Pancreas (tissue), 10 donors: ENCODE results near the gene DUSP1. TPM values are rescaled to one million over a fixed set of nuclear protein-coding genes. Genes with fewer than 3 reads are reported as not detected.

Experiments used
- ATAC-seq, 4 donors: fragments of 200-7000 bp; cut with Tn5 transposase; one replicate each; pipeline versions ENCODE4 v1.8.0 to v1.9.1; 2020; ENCODE audit warnings: mild to moderate bottlenecking in 4 of 4, moderate library complexity in 4 of 4
- DNase-seq, 6 donors: peaks; one replicate each; pipeline ENCODE4 v3.0.0-alpha.2; 2020
- FAIRE-seq: peaks from 2 replicates; lab custom pipeline; 2012; peaks lifted over from hg19 to GRCh38; lab: Jason Lieb, UNC
- H3K27ac ChIP-seq, 4 donors: fragments of 200-600 bp; sonication (generic); 1 replicate in 3 of 4; 2 replicates in 1 of 4; pipeline versions ENCODE4 v1.5.0 to v1.8.0; 2020
- H3K27me3 ChIP-seq, 4 donors: fragments of 200-600 bp; one replicate each; pipeline ENCODE4 v1.8.0; 2021
- H3K36me3 ChIP-seq, 3 donors: fragments of 200-600 bp; sonication (generic) in 1 of 3; one replicate each; pipeline versions ENCODE4 v1.5.0 to v1.8.0; 2020 to 2021
- H3K4me1 ChIP-seq, 3 donors: fragments of 200-600 bp; one replicate each; pipeline ENCODE4 v1.8.0; 2021
- H3K4me3 ChIP-seq, 4 donors: fragments of 200-600 bp; sonication (generic) in 2 of 4; one replicate each; pipeline versions ENCODE4 v1.5.0 to v1.8.0; 2020 to 2021
- H3K9me3 ChIP-seq, 4 donors: fragments of 200-600 bp; one replicate each; pipeline ENCODE4 v1.8.0; 2021
- CTCF ChIP-seq, 4 donors: fragments of 200-600 bp; sonication (generic) in 3 of 4; IDR thresholded peaks; one replicate each; pipeline versions ENCODE4 v1.5.0 to v1.8.0; 2021; ENCODE audit warnings: antibody characterized with exemption in 4 of 4
- WGBS, 2 donors: extraction: QIAGEN DNeasy Blood & Tissue Kit; methylation state at CpG; one replicate each; pipeline ENCODE4 v1.1.7; 2013; 5-methylcytosine and 5-hydroxymethylcytosine counted together
- intact Hi-C, 3 donors: fragments of 100-400 bp; cut with DNase I; formaldehyde crosslinking; loops; one replicate each; pipeline versions ENCODE4 v1.11.1 to v1.14.2; 2022
- polyA plus RNA-seq, 2 donors: library from polyadenylated mRNA; stranded (reverse); fragments of 200-250 nt; gene quantifications; one replicate each; pipeline ENCODE4 v1.2.3, GENCODE V29; 2013
- total RNA-seq, 6 donors: library from RNA; stranded (reverse); fragmentation: NEBNext Ultra II Directional in 4 of 6; extraction: Animal tissue kit (Norgen Biotek cat#: 25700) in 4 of 6; gene quantifications; one replicate each; pipeline versions ENCODE4 v1.2.1 to v1.2.4, GENCODE V29; 2021 to 2023
- donor health status: healthy with polysubstance abuse.
- donor health status: DM: no; HTN: no; CAD: no; lungs with moderate emphysema.
- donor health status: DM: no; HTN: no; CAD: no.
- donor health status: control.
- donor health status: control.
- donor health status: Bipolar disorder and iron deficiency.
- donor health status: DM: yes; HTN: yes; CAD: no.
- donor health status: DM: no; HTN: no; CAD: no.
- donor health status: DM: no; HTN: no; CAD: no.
- donor health status: DM: yes; HTN: yes; CAD: no.

The DUSP1 gene
- total and polyA plus RNA-seq, 8 donors = 18.6 to 198 (median 55.5) TPM

- no peak for TF ChIP-seq CTCF (IDR thresholded peaks at IDR 0.05)
- peak overlapping the region in 3 of 4 donors; percentile 28 to 75 (median 60) for H3K27ac ChIP-seq
- no peak for FAIRE-seq
These were observed 26.6 kb downstream of the DUSP1 start for GRCh38 chr5:172744123-172745104.

GRCh38 chr5:172743112-172743959, 27.7 kb downstream of the DUSP1 start:
- no peak for DNase-seq
- Histone ChIP-seq H3K27me3 (no peaks in the 10 kb centered on the region), H3K4me1 (peaks cover 0 to 5% (median 4%) of the 10 kb centered on the region in 3 donors), H3K27ac (peak overlapping the region in 2 of 4 donors; percentile 60 to 75), H3K36me3 (no peaks in the 10 kb centered on the region), H3K9me3 (no peaks in the 10 kb centered on the region), H3K4me3 (no peak overlapping the region)
- no peak for FAIRE-seq
- intact Hi-C loops = no loop called here
- 88 to 94% methylated on average over 7 of the region's 7 CpGs for WGBS, 2 donors
- no peak for TF ChIP-seq CTCF (IDR thresholded peaks at IDR 0.05)
- no peak for ATAC-seq

More at GRCh38 chr5:172744123-172745104, 26.6 kb downstream of the DUSP1 start:
- H3K9me3 ChIP-seq = no peaks in the 10 kb centered on the region
- intact Hi-C loops = no loop called here
- H3K4me1 ChIP-seq = peaks cover 0 to 5% (median 4%) of the 10 kb centered on the region in 3 donors
- no peaks in the 10 kb centered on the region for H3K36me3 ChIP-seq
- DNase-seq (peak in 2 of 6 donors; percentile 70 to 75), ATAC-seq (peak; percentile 47 to 89 (median 79))
- H3K4me3 ChIP-seq = no peak overlapping the region
- WGBS, 2 donors = 38 to 45% methylated on average over 12 of the region's 12 CpGs
- H3K27me3 ChIP-seq = no peaks in the 10 kb centered on the region

GRCh38 chr5:172741206-172741582, 29.8 kb downstream of the DUSP1 start:
- Histone ChIP-seq H3K4me1 (peaks cover 0 to 5% (median 4%) of the 10 kb centered on the region in 3 donors), H3K36me3 (no peaks in the 10 kb centered on the region), H3K4me3 (no peak overlapping the region), H3K27me3 (no peaks in the 10 kb centered on the region), H3K9me3 (no peaks in the 10 kb centered on the region), H3K27ac (peak overlapping the region in 2 of 4 donors; percentile 52 to 71)
- FAIRE-seq (no peak), ATAC-seq (no peak), DNase-seq (no peak)
- intact Hi-C loops = no loop called here
- no peak for TF ChIP-seq CTCF (IDR thresholded peaks at IDR 0.05)
- WGBS, 2 donors = 83 to 95% methylated on average over 1 of the region's 1 CpG

- FAIRE-seq (no peak), DNase-seq (peak in 1 of 6 donors; percentile 51)
These were observed 30.4 kb downstream of the DUSP1 start for GRCh38 chr5:172740428-172741205.

More at GRCh38 chr5:172740428-172741205, 30.4 kb downstream of the DUSP1 start:
- H3K9me3 ChIP-seq = no peaks in the 10 kb centered on the region
- no peaks in the 10 kb centered on the region for H3K27me3 ChIP-seq
- H3K4me1 ChIP-seq = peaks cover 0 to 5% (median 4%) of the 10 kb centered on the region in 3 donors
- TF ChIP-seq CTCF (IDR thresholded peaks at IDR 0.05) = no peak
- no peak overlapping the region for H3K4me3 ChIP-seq
- H3K36me3 ChIP-seq = no peaks in the 10 kb centered on the region
- ATAC-seq = peak; percentile 58 to 83 (median 76)
- H3K27ac ChIP-seq = peak overlapping the region in 2 of 4 donors; percentile 52 to 71
- WGBS, 2 donors = 64% methylated on average over 15 of the region's 15 CpGs
- intact Hi-C loops = no loop called here
